GM18517 (cell line): ENCODE results near the gene PEBP1.

Experiments
- ATAC-seq: cut with Tn5 transposase; IDR thresholded peaks from one replicate; pipeline ENCODE4 v1.9.1; 2021; ENCODE audit warnings: mild to moderate bottlenecking, moderate library complexity; ENCODE audit not compliant: unreplicated experiment

PEBP1 gene

GRCh38 chr12:118135788-118136558 is at the start of gene PEBP1:
PEBP1 (plus strand) TSS chr12:118136124; CDS start chr12:118136210, 86 bp downstream.
- peak; percentile 85 for ATAC-seq

- ATAC-seq: no peak
Measured at GRCh38 chr12:118089782-118090181, 46.1 kb upstream of the PEBP1 start.

GRCh38 chr12:118094039-118094438 is 41.9 kb upstream of the PEBP1 start:
- no peak for ATAC-seq

DNA sequence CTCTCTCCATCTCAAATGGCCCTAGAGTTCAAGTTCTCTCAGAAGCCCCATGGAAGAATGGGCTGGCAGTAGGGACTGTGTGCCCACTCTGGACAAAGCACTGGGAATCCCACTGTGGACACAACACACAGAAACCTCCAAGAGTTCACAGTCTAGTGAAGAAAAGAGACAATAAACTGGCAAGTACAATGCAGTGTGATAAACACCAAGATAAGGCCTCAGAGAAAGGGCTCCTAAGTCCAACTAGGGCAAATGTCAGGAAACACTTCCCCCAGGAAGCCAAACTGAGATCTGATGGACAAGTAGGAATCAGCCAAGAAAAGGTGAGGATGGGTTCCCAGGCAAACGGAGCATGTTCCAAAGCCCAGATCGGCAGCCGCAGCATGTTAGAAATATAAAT is 37.5 kb upstream of the PEBP1 start:
- ATAC-seq: no peak

DNA sequence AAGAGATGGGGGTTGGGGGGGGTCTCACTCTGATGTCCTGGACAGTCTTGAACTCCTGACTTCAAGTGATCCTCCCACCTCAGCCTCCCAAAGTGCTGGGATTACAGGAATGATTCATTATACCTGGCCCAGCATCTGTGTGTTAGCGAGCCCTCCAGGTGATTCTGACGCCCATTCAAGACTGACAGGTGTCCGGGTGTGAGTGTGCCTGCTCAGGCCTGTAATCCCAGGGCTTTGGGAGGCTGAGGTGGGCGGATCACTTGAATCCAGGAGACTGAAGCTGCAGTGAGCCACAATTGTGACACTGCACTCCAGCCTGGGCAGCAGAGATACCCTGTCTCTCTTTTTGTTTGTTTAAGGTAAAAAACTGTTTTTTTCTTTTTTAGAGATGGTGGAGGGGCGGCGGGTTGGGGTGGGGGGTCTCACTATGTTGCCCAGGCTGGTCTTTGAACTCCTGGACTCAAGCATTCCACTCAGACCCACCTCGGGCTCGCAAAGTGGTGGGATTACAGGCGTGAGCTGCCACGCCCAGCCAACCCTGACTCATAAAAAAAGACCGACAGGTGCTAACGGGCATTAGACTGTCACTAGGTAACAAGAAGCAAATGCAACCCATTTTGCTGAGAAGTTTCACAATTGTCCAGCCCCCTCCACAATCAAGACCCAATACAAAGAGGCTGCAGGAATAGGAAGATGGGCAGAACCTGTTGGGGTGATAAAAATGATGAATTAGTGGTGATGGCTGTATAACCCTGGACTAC is 36.8 kb upstream of the PEBP1 start:
- ATAC-seq: no peak

GRCh38 chr12:118101051-118101450 is 34.9 kb upstream of the PEBP1 start:
- no peak for ATAC-seq

DNA sequence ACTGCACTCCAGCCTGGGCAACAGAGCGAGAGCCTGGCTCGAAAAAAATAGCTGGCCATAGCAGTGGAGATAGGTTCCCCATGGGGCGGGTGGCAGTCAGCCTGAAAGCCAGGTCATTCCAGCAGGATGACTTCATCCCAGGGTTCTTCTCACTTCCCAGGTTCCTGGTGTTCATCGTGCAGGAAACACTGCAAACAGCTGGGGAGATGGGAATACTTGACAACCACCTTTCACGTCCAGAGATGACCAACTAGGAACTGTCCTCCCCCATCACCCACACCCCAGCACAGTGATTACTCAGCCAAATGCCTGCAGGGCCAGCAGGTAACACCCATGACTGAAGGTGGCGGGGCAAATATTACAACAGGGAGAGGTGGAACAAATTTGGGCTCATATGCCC is 33.9 kb upstream of the PEBP1 start:
- no peak for ATAC-seq

GRCh38 chr12:118102609-118103008 is 33.3 kb upstream of the PEBP1 start:
- ATAC-seq: no peak

- no peak for ATAC-seq
Measured at GRCh38 chr12:118103201-118103600, 32.7 kb upstream of the PEBP1 start.

DNA sequence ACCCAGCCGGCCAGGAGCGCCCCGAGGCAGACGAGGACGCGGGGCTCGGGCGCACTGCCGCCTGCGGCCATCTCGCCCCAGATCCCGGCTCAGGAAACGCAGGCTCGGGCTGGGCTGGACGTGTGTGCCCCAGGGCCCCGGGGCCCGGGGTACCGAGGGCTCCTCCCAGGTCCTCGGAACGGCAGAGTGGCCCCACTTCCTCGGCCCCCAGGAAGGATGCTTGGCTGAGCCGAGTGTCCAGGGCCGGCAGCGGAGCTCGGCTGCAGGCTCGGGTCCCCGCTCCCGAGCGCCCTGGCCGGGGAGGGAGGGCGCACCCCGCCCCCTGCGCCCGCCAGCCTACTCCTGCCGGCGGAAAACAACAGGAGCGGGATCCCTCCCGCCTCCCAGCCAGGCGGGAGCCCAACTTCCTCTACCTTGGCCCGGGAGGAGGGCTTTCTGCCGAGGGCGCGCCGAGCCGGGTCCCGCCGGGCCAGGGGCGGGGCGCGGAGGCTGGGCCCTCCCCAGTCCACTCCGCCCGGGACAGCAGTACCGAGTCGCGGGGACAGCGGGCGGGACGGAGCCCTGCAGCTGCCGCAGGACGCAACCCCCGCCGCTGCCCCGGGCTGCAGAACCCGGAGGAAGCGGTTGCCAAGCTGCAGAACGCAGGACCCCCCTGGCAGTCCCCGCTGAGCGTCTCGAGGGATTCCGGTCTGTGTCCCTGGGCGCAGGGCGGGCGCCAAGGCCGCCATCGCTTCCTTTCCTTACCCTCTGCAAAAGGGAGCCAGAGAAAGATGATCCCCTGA is 32.1 kb upstream of the PEBP1 start, which contains the start of gene VSIG10:
Gene VSIG10, minus strand, starts transcription at position 411 of the 782 bp plus-strand sequence. Its CDS starts 340 bp downstream, at position 71.
- no peak for ATAC-seq

- no peak for ATAC-seq
Measured at GRCh38 chr12:118107011-118107410, 28.9 kb upstream of the PEBP1 start.

DNA sequence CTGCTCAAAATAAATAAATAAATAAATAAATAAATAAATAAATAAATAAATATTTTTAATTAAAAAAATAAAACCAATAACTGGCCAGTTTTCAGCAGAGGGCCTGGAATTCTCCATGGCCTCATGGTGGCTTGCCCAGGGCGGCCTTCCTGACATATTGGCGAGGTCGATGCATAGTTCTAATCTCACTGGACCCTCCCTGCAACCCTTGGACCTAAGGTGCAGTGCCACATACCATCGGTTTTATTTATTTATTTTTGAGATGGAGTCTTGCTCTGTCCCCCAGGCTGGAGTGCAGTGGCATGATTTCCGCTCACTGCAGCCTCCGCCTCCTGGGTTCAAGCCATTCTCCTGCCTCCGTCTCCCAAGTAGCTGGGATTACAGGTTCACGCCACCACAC is 28.2 kb upstream of the PEBP1 start:
- no peak for ATAC-seq

DNA sequence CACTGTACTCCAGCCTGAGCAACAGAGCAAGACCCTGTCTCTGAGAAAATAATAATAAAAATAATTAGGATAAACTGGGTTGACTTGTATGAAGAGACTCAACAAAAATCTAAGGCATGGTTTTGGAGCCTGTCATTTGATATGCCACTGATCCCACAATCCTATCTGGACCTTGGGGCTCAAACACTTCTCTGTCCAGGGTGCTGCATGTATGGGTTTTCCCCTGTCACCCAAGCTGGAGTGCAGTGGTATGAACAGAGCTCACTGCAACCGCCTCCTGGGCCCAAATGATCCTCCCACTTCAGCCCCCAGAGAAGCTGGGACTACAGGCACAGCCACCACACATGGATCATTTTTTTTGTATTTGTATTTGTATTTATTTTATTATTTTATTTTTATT is 26.8 kb upstream of the PEBP1 start:
- no peak for ATAC-seq

DNA sequence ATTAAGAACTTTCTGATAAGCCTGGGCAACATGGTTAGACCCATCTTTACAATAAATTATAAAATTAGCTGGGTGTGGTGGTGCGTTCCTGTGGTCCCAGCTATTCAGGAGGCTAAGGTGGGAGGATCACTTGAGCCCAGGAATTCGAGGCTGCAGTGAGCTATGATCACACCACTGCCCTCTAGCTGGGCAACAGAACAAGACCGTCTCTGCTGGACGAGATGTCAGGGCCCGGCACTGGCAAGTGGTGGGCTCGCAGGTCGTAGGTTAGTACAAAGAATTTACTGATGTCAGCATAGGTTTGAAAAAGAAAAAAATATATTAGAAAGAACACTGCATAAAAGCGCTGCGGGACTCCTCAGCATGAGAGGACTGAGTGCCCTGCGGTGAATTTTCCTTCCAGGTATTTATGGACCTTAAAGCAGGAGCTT is 16.5 kb upstream of the PEBP1 start:
- no peak for ATAC-seq

GRCh38 chr12:118120579-118121363 is 15.2 kb upstream of the PEBP1 start:
- ATAC-seq: no peak

GRCh38 chr12:118122264-118122663 is 13.7 kb upstream of the PEBP1 start:
- ATAC-seq: no peak

- no peak for ATAC-seq
Measured at GRCh38 chr12:118124333-118124874, 11.5 kb upstream of the PEBP1 start.

DNA sequence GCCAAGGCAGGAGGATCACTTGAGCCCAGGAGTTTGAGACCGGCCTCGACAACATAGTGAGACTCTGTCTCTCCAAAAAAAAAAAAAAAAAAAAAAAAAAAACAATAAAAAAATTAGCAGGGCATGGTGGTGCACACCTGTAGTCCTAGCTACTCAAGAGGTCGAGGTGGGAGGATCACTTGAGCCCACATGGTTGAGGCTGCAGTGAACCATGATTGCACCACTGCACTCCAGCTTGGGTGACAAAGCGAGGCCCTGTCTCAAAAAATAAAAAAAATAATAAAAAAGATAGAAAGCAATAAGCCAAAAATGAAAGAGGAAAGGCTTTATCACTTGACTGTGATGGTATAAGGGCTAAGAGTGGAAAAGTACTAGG is 10.2 kb upstream of the PEBP1 start:
- ATAC-seq: no peak

DNA sequence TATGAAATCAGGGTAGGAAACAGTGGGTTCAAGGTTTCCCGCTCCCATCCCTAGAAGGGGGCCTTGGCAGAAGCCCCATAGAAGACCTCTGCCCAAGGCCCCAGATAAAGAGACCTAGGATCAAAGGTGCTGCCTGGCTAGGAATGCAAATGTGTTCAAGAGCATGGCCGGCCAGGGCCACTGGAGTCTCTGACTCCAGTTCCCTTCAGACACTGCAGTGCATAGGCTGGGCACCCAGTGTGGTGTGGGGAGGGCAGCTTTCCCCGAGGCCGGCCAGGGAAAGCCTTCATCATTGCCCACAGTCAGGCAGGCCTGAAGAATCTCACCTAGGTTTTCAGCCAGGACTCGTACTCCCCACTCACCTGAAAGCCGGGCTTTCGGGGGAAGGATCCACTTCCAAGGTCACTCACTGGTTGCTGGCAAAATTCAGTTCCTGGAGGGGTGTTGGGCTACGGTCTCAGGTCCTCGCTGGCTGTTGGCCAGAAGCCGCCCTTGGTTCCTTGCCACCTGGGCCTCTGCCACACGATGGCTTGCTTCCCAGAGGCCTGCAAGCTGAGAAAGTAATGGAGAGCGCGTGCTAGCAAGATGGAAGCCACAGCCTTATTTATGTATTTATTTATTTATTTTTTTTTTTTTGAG is 9.7 kb upstream of the PEBP1 start:
- no peak for ATAC-seq

GRCh38 chr12:118127867-118128266 is 8.1 kb upstream of the PEBP1 start:
- ATAC-seq: no peak
